ENCODE data around the gene CDKL5.

Gene CDKL5

DNA sequence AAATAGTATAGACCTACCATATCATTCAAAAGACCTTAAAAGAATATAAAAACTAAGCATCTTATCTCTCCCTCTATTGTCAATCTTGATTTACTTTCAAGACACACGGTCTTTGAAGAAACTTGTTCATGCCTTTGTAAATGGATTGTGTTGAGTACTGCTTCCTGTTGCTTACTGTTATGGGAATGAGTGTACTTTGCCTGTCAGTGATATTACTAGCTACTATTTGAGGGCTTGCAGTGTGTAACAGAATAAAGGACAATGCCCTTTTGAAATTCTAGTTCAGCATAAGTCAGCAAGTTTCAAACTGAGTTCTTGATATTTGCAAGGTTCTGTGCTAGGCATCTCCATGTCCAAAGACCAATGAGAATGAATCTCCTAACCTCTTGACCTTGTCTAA, 36.0 kb downstream of the CDKL5 start:
- no peaks in the 10 kb centered on the region for H3K27me3 ChIP-seq (ENCODE audit: insufficient read depth, low read length)
- H3K9ac ChIP-seq (ENCODE audit: low read depth, low read length) = no peak overlapping the region
- H3K4me3 ChIP-seq (ENCODE audit: low read length) = no peak overlapping the region
- no peaks in the 10 kb centered on the region for H3K9me3 ChIP-seq (ENCODE audit: insufficient read depth, low read depth, low read length)
- peaks cover 6% of the 10 kb centered on the region; the same call in 1 of the 2 replicates for H3K4me1 ChIP-seq (ENCODE audit: insufficient read depth, low read length)
- H3K27ac ChIP-seq (ENCODE audit: low read length) = no peak overlapping the region
- H3K36me3 ChIP-seq (ENCODE audit: insufficient read depth, low read depth, low read length) = no peaks in the 10 kb centered on the region

DNA sequence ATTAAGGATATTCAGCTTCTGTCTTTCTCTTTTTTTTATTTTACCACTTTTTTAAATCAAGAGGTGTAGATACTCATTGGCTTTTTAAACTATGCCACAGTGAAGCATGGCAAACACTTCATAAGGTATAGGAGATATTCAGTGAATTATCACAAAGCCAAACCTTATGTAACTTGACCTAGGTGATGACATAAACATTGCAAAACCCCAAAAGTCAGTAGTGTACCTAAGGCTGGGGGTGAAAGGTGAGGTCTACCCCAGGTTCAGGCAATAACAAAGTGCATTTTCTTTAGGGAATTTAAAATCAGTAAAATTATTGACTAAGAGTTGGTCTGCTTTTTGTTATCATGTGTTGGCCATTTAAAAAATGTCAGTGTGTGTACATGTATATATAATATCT, 39.1 kb downstream of the CDKL5 start:
- no peak overlapping the region for H3K4me3 ChIP-seq (ENCODE audit: low read length)
- H3K4me1 ChIP-seq (ENCODE audit: insufficient read depth, low read length) = peaks cover 6% of the 10 kb centered on the region
- H3K27ac ChIP-seq (ENCODE audit: low read length) = no peak overlapping the region
- no peaks in the 10 kb centered on the region for H3K36me3 ChIP-seq (ENCODE audit: insufficient read depth, low read depth, low read length)
- H3K27me3 ChIP-seq (ENCODE audit: insufficient read depth, low read length) = no peaks in the 10 kb centered on the region
- H3K9me3 ChIP-seq (ENCODE audit: insufficient read depth, low read depth, low read length) = no peaks in the 10 kb centered on the region
- H3K9ac ChIP-seq (ENCODE audit: low read depth, low read length) = no peak overlapping the region

DNA sequence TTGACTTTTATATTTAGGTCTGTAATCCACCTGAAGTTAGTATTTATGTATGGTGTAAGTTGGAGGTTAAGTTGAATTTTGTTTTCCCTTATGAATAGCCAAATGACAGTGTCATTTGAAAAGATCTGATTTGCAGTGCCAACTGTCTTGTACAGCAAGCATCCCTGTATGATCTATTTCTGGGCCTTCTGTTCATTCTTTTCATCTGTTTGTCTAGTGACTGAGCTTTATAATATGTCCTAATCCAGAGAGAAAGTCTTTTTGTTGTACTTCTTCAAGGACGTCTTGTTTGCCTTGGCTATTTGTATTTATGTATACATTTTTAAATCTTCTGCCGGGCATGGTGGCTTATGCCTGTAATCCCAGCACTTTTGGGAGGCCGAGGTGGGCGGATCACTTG, 39.6 kb downstream of the CDKL5 start:
- Histone ChIP-seq H3K27ac (ENCODE audit: low read length) (no peak overlapping the region), H3K27me3 (ENCODE audit: insufficient read depth, low read length) (no peaks in the 10 kb centered on the region), H3K4me3 (ENCODE audit: low read length) (no peak overlapping the region), H3K9ac (ENCODE audit: low read depth, low read length) (no peak overlapping the region), H3K36me3 (ENCODE audit: insufficient read depth, low read depth, low read length) (no peaks in the 10 kb centered on the region), H3K9me3 (ENCODE audit: insufficient read depth, low read depth, low read length) (no peaks in the 10 kb centered on the region), H3K4me1 (ENCODE audit: insufficient read depth, low read length) (peaks cover 6% of the 10 kb centered on the region)

DNA sequence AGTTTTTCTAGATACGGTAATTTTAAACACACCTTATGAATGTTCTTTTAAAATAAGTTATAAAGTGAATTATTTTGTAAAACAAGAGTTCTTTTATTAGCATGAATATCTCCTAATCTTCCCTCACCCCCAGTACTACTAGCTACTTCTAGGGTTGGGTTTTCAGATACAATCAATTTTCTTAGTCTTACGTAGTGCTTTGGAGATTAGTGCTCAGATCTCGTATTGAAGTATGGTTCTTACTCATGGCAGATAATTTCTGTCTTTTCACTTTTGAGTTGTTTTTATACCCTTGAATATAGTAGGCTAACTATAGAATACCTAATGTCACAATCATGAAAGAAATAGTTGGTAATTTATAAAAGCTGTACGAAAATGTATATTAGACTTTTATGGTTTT, 43.2 kb downstream of the CDKL5 start:
- no peaks in the 10 kb centered on the region for H3K9me3 ChIP-seq (ENCODE audit: insufficient read depth, low read depth, low read length)
- no peak overlapping the region for H3K4me3 ChIP-seq (ENCODE audit: low read length)
- H3K36me3 ChIP-seq (ENCODE audit: insufficient read depth, low read depth, low read length) = no peaks in the 10 kb centered on the region
- H3K27me3 ChIP-seq (ENCODE audit: insufficient read depth, low read length) = no peaks in the 10 kb centered on the region
- H3K4me1 ChIP-seq (ENCODE audit: insufficient read depth, low read length) = no peaks in the 10 kb centered on the region; the same call in 1 of the 2 replicates
- no peak overlapping the region for H3K27ac ChIP-seq (ENCODE audit: low read length)
- H3K9ac ChIP-seq (ENCODE audit: low read depth, low read length) = no peak overlapping the region

DNA sequence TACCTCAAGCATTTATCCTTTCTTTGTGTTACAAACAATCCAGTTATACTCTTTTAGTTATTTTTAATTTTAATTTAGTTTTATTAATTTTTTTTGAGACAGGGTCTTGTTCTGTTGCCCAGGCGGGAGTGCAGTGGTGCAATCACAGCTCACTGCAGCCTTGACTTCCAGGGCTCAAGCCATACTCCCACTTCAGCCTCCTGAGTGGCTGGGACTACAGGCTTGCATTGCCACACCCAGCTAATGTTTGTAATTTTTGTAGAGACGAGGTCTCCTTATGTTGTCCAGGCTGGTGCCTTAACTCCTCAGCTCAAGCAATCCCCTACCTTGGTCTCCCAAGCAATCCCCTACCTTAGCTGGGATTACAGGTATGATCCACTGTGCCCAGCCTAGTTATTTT, 45.9 kb downstream of the CDKL5 start:
- Histone ChIP-seq H3K36me3 (ENCODE audit: insufficient read depth, low read depth, low read length) (no peaks in the 10 kb centered on the region), H3K27me3 (ENCODE audit: insufficient read depth, low read length) (no peaks in the 10 kb centered on the region)

DNA sequence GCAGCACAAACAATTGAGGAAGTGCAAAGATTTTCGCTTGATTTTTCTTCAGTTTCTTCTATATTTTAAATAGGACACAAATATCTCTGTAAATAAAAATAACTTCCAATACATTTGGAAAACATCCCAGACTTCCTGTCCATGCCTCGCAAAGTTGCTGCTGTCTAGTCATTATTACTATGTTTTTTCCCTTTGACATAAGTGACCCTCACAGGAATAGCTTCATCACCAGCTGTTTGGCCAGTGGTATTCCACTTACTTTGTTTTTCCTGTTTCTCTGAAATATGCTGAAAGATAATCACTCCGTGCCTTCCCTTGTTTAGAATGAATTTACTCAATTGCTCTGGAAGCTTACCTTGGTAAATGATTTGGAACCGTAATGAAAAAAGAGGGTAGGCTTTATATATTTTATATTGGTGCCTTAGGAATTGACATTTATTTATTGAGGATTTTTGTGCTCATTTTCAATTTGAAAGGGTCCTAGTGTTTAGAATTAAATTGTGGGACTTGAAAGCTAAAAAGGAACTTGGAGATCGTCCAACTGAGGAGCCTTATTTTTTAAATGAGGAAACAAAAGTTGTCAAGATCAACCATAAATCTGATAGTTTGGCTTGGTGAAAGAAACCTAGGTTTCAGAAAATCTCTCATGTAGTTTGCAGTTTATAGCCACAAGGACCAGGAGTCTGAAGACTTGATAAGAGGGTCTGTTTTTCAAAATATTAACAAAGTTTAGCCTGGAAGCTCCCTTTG, 65.6 kb downstream of the CDKL5 start:
- Histone ChIP-seq H3K9ac (ENCODE audit: low read depth, low read length) (no peak overlapping the region), H3K27ac (ENCODE audit: low read length) (no peak overlapping the region), H3K9me3 (ENCODE audit: insufficient read depth, low read depth, low read length) (no peaks in the 10 kb centered on the region), H3K27me3 (ENCODE audit: insufficient read depth, low read length) (no peaks in the 10 kb centered on the region), H3K4me1 (ENCODE audit: insufficient read depth, low read length) (peaks cover 9% of the 10 kb centered on the region), H3K4me3 (ENCODE audit: low read length) (no peak overlapping the region), H3K36me3 (ENCODE audit: insufficient read depth, low read depth, low read length) (no peaks in the 10 kb centered on the region)

More for the DNA sequence above, 45.9 kb downstream of the CDKL5 start:
- no peaks in the 10 kb centered on the region for H3K9me3 ChIP-seq (ENCODE audit: insufficient read depth, low read depth, low read length)
- H3K4me1 ChIP-seq (ENCODE audit: insufficient read depth, low read length) = no peaks in the 10 kb centered on the region; the same call in 1 of the 2 replicates
- no peak overlapping the region for H3K9ac ChIP-seq (ENCODE audit: low read depth, low read length)
- no peak overlapping the region for H3K4me3 ChIP-seq (ENCODE audit: low read length)
- H3K27ac ChIP-seq (ENCODE audit: low read length) = no peak overlapping the region

DNA sequence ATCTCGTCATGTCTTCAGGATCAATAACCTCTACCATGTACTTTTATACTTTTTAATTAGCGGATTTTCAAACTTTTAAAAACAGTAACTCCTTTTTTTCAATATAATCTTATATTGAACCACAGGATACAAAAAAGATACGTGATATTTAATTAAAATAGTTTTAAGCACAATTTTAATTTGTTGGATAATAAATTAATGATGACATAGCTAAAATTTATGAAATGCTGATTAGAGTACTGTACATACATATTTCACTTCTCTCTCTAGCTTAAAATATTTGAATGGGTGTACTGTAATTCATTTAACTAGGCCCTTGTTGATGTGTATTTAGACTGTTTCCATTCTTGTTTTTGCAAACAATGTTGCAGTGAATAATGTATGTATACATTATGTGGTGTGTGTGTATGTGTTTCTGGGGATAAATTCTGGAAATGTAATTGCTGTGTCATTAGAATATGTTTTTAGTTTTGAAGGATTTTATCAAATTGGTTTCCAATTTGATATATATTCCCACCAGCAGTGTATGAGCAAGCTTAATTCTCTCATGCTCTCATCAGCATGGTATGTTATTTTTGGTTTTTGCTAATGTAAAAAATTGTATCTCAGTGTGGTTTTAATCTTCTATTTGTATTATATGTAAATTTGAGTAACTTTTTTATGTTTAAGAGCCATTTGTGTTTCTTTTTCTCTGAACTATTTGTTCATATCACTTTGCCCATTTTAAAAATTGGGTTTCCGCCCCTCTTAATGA, 66.4 kb downstream of the CDKL5 start:
- Histone ChIP-seq H3K27ac (ENCODE audit: low read length) (no peak overlapping the region), H3K27me3 (ENCODE audit: insufficient read depth, low read length) (no peaks in the 10 kb centered on the region), H3K9me3 (ENCODE audit: insufficient read depth, low read depth, low read length) (no peaks in the 10 kb centered on the region), H3K4me3 (ENCODE audit: low read length) (no peak overlapping the region), H3K9ac (ENCODE audit: low read depth, low read length) (no peak overlapping the region), H3K4me1 (ENCODE audit: insufficient read depth, low read length) (peaks cover 9% of the 10 kb centered on the region), H3K36me3 (ENCODE audit: insufficient read depth, low read depth, low read length) (no peaks in the 10 kb centered on the region)

DNA sequence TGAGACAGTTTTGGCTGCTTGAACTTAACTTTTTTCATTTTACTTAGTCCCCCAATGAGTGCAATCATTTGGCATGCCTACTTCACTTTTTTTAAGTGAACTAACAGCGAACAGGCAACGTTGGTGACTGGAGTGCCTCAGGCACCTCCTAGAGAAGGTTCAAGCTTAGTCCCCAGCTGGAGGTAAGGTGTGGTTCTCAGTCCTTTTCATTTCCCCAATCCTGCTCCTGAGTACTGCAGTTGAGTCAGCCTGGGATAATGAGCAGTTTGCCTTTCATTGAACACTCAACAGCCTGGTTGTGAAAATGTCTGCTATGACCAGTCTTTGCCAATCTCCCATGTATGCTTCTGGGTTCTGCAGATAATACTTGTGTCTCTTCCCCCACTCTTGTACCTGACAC, 109.5 kb downstream of the CDKL5 start:
- Histone ChIP-seq H3K27me3 (ENCODE audit: insufficient read depth, low read length) (no peaks in the 10 kb centered on the region), H3K4me1 (ENCODE audit: insufficient read depth, low read length) (no peaks in the 10 kb centered on the region; the same call in 1 of the 2 replicates), H3K36me3 (ENCODE audit: insufficient read depth, low read depth, low read length) (no peaks in the 10 kb centered on the region), H3K9ac (ENCODE audit: low read depth, low read length) (no peak overlapping the region), H3K4me3 (ENCODE audit: low read length) (no peak overlapping the region), H3K9me3 (ENCODE audit: insufficient read depth, low read depth, low read length) (no peaks in the 10 kb centered on the region), H3K27ac (ENCODE audit: low read length) (no peak overlapping the region)

DNA sequence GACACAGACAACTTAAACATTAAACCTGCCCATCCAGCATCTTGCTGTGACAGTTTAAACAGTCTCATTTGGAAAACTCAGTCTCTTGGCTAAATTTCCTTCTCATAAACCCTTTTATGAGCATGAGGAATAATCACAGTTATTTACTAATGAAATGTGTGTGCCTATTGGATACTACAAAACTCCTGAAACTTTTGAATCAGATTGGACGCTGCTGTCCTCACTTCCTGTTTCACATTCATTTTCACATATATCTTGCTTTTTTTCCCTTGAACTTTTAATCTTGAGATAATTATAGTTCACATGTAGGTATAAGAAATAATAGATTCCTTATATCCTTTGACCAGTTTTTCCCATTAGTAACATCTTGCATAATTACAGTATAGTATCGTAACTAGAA, 111.7 kb downstream of the CDKL5 start:
- H3K4me3 ChIP-seq (ENCODE audit: low read length) = no peak overlapping the region
- no peaks in the 10 kb centered on the region for H3K9me3 ChIP-seq (ENCODE audit: insufficient read depth, low read depth, low read length)

DNA sequence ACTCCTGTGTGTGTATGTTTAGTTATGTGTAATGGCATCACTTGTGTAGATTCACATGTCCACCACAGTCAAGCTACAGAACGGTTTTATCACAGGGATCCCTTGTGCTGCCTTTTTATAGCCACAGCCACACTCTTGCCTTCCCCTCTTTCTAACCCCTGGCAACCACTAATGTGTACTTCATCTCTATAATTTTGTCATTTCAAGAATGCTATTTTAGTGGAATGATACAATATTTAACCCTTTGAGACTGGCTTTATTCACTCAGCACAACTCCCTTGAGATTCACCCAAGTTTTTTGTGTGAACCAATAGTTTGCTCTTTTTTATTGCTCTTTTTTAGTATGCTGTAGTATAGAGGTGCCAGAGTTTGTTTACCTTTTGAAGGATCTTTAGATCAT, 112.1 kb downstream of the CDKL5 start:
- Histone ChIP-seq H3K4me3 (ENCODE audit: low read length) (no peak overlapping the region), H3K27me3 (ENCODE audit: insufficient read depth, low read length) (no peaks in the 10 kb centered on the region), H3K36me3 (ENCODE audit: insufficient read depth, low read depth, low read length) (no peaks in the 10 kb centered on the region), H3K9ac (ENCODE audit: low read depth, low read length) (no peak overlapping the region), H3K9me3 (ENCODE audit: insufficient read depth, low read depth, low read length) (no peaks in the 10 kb centered on the region), H3K27ac (ENCODE audit: low read length) (no peak overlapping the region), H3K4me1 (ENCODE audit: insufficient read depth, low read length) (no peaks in the 10 kb centered on the region; the same call in 1 of the 2 replicates)

More for the DNA sequence above, 111.7 kb downstream of the CDKL5 start:
- no peaks in the 10 kb centered on the region for H3K36me3 ChIP-seq (ENCODE audit: insufficient read depth, low read depth, low read length)
- no peaks in the 10 kb centered on the region for H3K27me3 ChIP-seq (ENCODE audit: insufficient read depth, low read length)
- no peak overlapping the region for H3K9ac ChIP-seq (ENCODE audit: low read depth, low read length)
- no peaks in the 10 kb centered on the region; the same call in 1 of the 2 replicates for H3K4me1 ChIP-seq (ENCODE audit: insufficient read depth, low read length)
- no peak overlapping the region for H3K27ac ChIP-seq (ENCODE audit: low read length)

DNA sequence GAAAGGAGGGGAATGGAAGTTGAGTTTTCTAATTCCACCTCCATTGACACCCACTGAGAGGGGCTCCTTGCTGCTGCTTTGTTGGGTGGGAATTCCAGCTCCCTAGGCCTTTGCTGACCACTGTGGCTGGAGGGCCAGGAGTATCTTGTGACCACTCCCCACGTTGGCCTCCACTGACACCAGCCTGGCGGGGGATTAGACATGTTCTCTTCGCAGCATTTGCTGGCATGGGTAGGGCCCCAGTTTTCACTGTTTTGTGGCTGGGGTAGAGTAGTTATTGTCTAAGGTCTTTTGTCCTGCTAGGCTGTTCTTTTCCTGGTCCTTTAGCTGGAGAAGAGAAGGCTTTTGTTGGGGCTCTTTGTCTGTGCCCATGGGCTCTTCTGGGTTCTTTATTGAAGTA, 116.7 kb downstream of the CDKL5 start:
- Histone ChIP-seq H3K4me3 (ENCODE audit: low read length) (no peak overlapping the region), H3K9ac (ENCODE audit: low read depth, low read length) (no peak overlapping the region), H3K36me3 (ENCODE audit: insufficient read depth, low read depth, low read length) (no peaks in the 10 kb centered on the region), H3K27me3 (ENCODE audit: insufficient read depth, low read length) (no peaks in the 10 kb centered on the region), H3K27ac (ENCODE audit: low read length) (no peak overlapping the region), H3K9me3 (ENCODE audit: insufficient read depth, low read depth, low read length) (no peaks in the 10 kb centered on the region), H3K4me1 (ENCODE audit: insufficient read depth, low read length) (no peaks in the 10 kb centered on the region; the same call in 1 of the 2 replicates)

DNA sequence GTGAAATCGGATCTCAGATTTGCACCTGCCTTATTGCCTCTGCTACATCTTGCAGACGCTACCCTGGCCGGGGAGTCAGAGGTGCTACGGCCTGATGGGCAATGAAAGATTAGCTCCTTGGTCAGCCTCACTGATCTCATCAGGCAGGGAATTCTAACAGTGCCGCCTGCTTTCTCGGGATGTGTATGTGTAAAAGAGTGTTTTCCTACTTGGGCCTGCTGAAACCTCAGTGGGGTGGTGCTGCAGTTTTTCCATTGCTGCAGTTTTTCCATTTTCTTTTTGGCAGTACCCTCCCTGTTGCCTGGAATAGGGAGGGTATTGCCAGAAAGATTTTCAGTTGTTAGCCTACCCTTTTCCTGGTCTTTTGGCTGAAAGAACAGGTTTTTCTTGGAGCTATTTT, 117.5 kb downstream of the CDKL5 start:
- Histone ChIP-seq H3K4me3 (ENCODE audit: low read length) (no peak overlapping the region), H3K9ac (ENCODE audit: low read depth, low read length) (no peak overlapping the region), H3K36me3 (ENCODE audit: insufficient read depth, low read depth, low read length) (no peaks in the 10 kb centered on the region), H3K4me1 (ENCODE audit: insufficient read depth, low read length) (no peaks in the 10 kb centered on the region; the same call in 1 of the 2 replicates), H3K9me3 (ENCODE audit: insufficient read depth, low read depth, low read length) (no peaks in the 10 kb centered on the region), H3K27me3 (ENCODE audit: insufficient read depth, low read length) (no peaks in the 10 kb centered on the region), H3K27ac (ENCODE audit: low read length) (no peak overlapping the region)
